ENCODE measurements around the gene PKHD1.

Gene PKHD1

DNA sequence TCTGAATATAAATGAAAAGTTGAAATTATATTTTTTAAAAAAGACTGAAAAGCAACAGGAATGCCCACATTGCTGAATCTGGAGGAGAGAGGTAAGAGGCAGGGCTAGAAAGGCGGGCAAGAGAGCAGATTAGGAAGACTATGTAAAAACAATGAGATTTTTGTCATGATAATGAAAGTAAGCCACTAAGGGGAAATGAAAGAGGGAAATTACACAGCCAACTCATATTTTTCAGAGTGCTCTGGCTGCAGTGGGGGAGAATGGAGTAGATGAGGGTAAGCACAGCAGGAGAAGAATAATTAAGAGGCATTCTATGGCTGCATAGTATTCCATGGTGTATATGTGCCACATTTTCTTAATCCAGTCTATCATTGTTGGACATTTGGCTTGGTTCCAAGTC is 281.9 kb downstream of the PKHD1 start:
- Mint-ChIP-seq H3K4me1 (no peaks in the 10 kb centered on the region), H3K27ac (no peak overlapping the region), H3K4me3 (no peak overlapping the region), H3K9me3 (peaks cover 6 to 8% of the 10 kb centered on the region in 2 donors), H3K27me3 (no peaks in the 10 kb centered on the region), H3K36me3 (no peaks in the 10 kb centered on the region)
- no peak for ATAC-seq (replicated peaks)
- DNase-seq = no peak

DNA sequence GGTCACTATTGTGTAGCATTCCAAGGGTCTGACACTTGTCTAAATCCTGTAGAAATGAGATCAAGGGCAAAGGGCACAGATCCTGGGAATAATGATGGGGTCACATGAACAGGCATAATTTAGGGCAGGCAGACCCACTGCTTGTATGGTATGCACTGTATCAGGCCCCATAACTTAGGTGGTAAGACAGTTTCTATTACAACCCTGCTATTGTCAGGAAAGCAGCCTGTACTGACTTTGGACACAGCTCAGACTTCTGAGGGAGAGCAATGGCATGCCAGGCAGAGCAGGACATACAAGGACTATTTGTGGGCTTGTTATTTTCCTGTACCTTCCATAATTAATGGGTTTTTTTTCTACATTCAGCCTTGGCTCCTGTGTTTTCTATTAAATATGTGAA is 286.8 kb downstream of the PKHD1 start:
- no peaks in the 10 kb centered on the region for H3K4me1 Mint-ChIP-seq
- no peak overlapping the region for H3K27ac Mint-ChIP-seq
- DNase-seq = no peak
- H3K36me3 Mint-ChIP-seq = no peaks in the 10 kb centered on the region
- H3K4me3 Mint-ChIP-seq = no peak overlapping the region
- no peaks in the 10 kb centered on the region for H3K27me3 Mint-ChIP-seq
- H3K9me3 Mint-ChIP-seq = peaks cover 10 to 13% of the 10 kb centered on the region in 2 donors
- ATAC-seq (replicated peaks) = no peak

DNA sequence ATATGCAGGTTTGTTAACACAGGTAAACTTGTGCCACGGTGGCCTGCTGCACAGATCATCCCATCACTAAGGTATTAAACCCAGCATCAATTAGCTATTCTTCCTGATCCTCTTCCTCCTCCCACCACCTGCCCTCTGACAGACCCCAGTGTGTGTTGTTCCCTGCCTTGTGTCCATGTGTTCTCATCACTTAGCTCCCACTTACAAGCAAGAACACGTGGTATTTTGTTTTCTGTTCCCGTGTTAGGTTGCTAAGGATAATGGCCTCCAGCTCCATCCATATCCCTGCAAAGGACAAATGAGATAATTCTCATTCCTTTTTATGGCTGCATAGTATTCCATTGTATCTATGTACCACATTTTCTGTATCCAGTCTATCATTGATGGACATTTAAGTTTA is 294.0 kb downstream of the PKHD1 start:
- DNase-seq = no peak
- H3K27me3 Mint-ChIP-seq = no peaks in the 10 kb centered on the region
- H3K4me1 Mint-ChIP-seq = no peaks in the 10 kb centered on the region
- no peak overlapping the region for H3K27ac Mint-ChIP-seq
- H3K9me3 Mint-ChIP-seq = peaks cover 9 to 12% of the 10 kb centered on the region in 2 donors
- no peak overlapping the region for H3K4me3 Mint-ChIP-seq
- no peaks in the 10 kb centered on the region for H3K36me3 Mint-ChIP-seq
- ATAC-seq (replicated peaks) = no peak

DNA sequence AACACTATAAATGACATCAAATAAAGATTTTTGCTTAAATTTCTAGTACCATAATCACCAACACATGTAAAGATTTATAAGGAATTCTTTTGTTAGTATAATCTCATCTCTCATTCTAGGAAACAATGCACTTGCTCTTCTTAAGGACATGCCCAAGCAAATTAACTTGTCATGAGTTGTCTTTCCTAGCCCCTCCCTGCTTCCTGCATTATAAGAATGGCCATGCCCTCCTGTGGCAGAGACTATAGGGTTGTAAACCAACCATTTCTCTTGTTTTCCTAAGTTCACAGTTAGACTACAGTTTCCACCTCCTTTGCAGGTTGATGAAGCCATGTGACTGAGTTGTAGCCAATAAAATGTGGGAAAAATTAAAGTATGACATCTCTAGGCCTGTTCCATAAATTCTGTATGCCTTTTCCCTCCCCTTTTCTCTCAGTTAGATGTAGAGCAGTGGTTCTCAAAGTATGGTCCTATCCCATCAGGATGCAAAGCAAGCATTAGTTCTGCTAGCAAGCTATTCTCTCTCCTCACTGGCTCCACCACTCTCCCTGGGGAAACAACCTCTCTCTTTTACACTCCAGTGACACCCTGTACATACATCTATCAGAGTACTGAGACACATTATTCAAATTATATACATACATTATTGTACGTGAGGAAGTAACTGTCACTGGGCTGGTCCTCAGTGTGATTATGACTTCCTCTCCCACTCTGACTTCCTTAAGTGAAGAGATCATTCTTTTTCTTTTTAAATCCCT is 295.0 kb downstream of the PKHD1 start:
- Mint-ChIP-seq H3K9me3 (peaks cover 7 to 10% of the 10 kb centered on the region in 2 donors), H3K4me3 (no peak overlapping the region), H3K27me3 (no peaks in the 10 kb centered on the region), H3K36me3 (no peaks in the 10 kb centered on the region), H3K4me1 (no peaks in the 10 kb centered on the region), H3K27ac (no peak overlapping the region)
- no peak for DNase-seq
- no peak for ATAC-seq (replicated peaks)

- H3K4me3 Mint-ChIP-seq = no peak overlapping the region
- ATAC-seq (replicated peaks) (no peak), DNase-seq (no peak)
- H3K9me3 Mint-ChIP-seq = peaks cover 4 to 8% of the 10 kb centered on the region in 2 donors
- no peaks in the 10 kb centered on the region for H3K27me3 Mint-ChIP-seq
- no peak overlapping the region for H3K27ac Mint-ChIP-seq
- no peaks in the 10 kb centered on the region for H3K36me3 Mint-ChIP-seq
- H3K4me1 Mint-ChIP-seq = no peaks in the 10 kb centered on the region
These were observed 296.5 kb downstream of the PKHD1 start for GRCh38 chr6:51790946-51791345.

GRCh38 chr6:51788121-51788520 is 299.3 kb downstream of the PKHD1 start:
- Mint-ChIP-seq H3K27ac (no peak overlapping the region), H3K4me1 (no peaks in the 10 kb centered on the region), H3K36me3 (no peaks in the 10 kb centered on the region), H3K4me3 (no peak overlapping the region), H3K9me3 (peaks cover 0 to 3% of the 10 kb centered on the region in 2 donors), H3K27me3 (no peaks in the 10 kb centered on the region)
- DNase-seq (no peak), ATAC-seq (replicated peaks) (no peak)

GRCh38 chr6:51778666-51779065 is 308.7 kb downstream of the PKHD1 start:
- Mint-ChIP-seq H3K4me3 (no peak overlapping the region), H3K27me3 (no peaks in the 10 kb centered on the region), H3K9me3 (no peaks in the 10 kb centered on the region), H3K27ac (no peak overlapping the region), H3K4me1 (no peaks in the 10 kb centered on the region), H3K36me3 (no peaks in the 10 kb centered on the region)
- DNase-seq = no peak
- ATAC-seq (replicated peaks) = no peak

- Mint-ChIP-seq H3K27me3 (no peaks in the 10 kb centered on the region), H3K27ac (no peak overlapping the region), H3K4me3 (no peak overlapping the region), H3K36me3 (no peaks in the 10 kb centered on the region), H3K4me1 (no peaks in the 10 kb centered on the region), H3K9me3 (no peaks in the 10 kb centered on the region)
- DNase-seq = no peak
- no peak for ATAC-seq (replicated peaks)
These were observed 309.8 kb downstream of the PKHD1 start for GRCh38 chr6:51777618-51778017.

DNA sequence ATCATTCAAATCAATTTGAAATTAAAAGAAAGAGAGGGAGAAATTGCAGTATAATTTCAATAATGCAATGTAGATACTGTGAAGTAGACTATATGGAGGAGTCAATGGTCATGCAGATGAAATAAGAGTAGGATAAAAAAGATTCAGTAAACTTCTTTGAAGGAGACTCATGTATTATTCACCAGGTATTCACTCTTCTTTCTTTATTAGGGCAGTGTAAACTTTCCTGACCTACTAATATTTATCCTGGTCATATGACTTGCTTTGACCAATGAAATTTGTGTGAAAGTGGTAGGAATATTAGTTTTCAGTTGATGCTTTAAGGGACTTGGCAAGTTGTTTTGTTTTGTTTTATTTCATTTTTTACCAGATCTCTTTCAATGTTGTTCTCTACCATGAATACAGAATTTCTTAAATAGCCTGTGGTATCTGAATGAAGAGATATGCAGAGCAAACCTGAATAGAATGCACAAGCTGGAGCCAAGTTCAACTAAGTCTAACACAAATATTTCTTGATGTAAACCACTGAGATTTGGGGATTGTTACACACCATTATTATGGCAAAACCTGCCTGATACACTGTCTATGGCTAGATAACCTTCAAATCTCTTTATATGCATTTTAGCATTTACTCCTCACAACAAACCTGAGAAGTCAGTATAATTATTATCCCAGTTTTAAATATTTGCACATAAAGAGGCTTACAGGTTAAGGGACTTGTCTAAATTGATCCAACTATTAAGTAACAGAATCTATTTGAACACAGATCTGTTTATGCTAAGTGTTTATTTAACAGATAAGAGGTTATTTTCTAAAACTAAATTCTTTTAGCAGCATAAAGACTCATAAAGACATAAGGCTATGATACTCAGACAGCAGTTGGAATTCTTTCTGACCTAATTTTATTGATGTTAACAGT is 311.2 kb downstream of the PKHD1 start:
- Mint-ChIP-seq H3K27ac (no peak overlapping the region), H3K4me3 (no peak overlapping the region), H3K27me3 (no peaks in the 10 kb centered on the region), H3K4me1 (no peaks in the 10 kb centered on the region), H3K9me3 (no peaks in the 10 kb centered on the region), H3K36me3 (no peaks in the 10 kb centered on the region)
- DNase-seq (no peak), ATAC-seq (replicated peaks) (no peak)

DNA sequence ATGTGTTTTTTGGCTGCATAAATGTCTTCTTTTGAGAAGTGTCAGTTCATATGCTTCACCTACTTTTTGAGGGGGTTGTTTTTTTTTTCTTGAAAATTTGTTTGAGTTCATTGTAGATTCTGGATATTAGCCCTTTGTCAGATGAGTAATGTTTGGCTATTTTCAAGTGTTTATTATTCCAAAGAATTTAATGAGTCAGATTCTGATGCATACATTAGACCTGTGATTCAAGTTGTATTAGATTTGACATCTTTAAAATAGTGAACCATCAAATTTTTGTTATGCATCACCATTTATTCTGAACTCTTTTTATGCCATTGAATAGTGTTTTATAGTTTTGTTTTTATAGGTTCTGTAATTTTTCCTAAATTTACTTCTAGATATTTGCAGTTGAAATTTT is 319.3 kb downstream of the PKHD1 start:
- Mint-ChIP-seq H3K36me3 (peaks cover 0 to 1% of the 10 kb centered on the region in 2 donors), H3K27ac (no peak overlapping the region), H3K9me3 (peaks cover 8% of the 10 kb centered on the region in 2 donors)

DNA sequence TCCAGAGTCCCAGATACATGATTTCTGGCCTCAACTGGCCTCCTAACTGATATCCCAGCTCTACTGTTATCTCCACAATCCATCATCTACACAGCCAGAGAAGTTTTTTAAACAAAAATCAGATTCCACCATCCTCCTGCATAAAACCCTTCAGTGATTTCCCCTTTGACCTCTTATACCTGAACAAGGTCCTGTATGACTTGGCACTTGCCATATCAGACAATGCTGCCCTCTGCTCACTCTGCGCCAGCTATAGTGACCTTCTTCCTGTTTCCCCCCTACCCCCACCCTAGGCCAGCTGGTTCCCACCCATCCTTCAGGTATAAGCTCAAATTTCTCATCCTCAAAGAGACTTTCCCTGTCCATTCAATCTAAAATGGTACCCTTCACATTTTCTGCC is 322.2 kb downstream of the PKHD1 start:
- DNase-seq = no peak
- no peak for ATAC-seq (replicated peaks)
- H3K4me1 Mint-ChIP-seq = no peaks in the 10 kb centered on the region
- peaks cover 8 to 13% of the 10 kb centered on the region in 2 donors for H3K9me3 Mint-ChIP-seq
- no peak overlapping the region for H3K4me3 Mint-ChIP-seq
- H3K36me3 Mint-ChIP-seq = peaks cover 0 to 1% of the 10 kb centered on the region in 2 donors
- no peak overlapping the region for H3K27ac Mint-ChIP-seq
- no peaks in the 10 kb centered on the region for H3K27me3 Mint-ChIP-seq

More for the DNA sequence above, 319.3 kb downstream of the PKHD1 start:
- no peaks in the 10 kb centered on the region for H3K4me1 Mint-ChIP-seq
- H3K27me3 Mint-ChIP-seq = no peaks in the 10 kb centered on the region
- no peak for ATAC-seq (replicated peaks)
- H3K4me3 Mint-ChIP-seq = no peak overlapping the region
- DNase-seq = no peak

- ATAC-seq (replicated peaks) (peak in 1 of 2 donors; percentile 14), DNase-seq (no peak)
- H3K9me3 Mint-ChIP-seq = peaks cover 0 to 1% of the 10 kb centered on the region in 2 donors
- no peaks in the 10 kb centered on the region for H3K36me3 Mint-ChIP-seq
- no peak overlapping the region for H3K27ac Mint-ChIP-seq
- no peaks in the 10 kb centered on the region for H3K27me3 Mint-ChIP-seq
- no peaks in the 10 kb centered on the region for H3K4me1 Mint-ChIP-seq
- no peak overlapping the region for H3K4me3 Mint-ChIP-seq
These were observed 333.8 kb downstream of the PKHD1 start for GRCh38 chr6:51753635-51754034.

DNA sequence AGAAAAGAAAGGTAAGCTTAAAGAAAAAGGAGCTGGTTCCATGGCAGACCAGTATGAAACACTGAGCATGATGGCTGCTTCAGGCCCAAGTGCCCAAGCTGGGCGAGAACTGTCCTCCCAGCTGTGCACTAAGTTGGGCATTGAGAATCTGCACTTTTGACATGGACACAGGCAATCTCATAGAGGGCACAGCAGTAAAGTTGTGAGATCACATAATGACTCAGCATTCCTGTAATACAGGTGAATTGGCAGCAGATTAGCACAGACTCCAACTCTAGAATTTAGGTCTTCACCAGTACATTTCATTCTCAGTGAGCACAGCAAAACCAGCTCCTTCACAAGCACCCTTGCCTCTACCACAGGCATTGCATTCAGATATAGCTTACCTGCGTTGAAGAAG is 343.4 kb downstream of the PKHD1 start:
- Mint-ChIP-seq H3K4me3 (no peak overlapping the region), H3K27me3 (no peaks in the 10 kb centered on the region), H3K4me1 (no peaks in the 10 kb centered on the region), H3K9me3 (peaks cover 0 to 5% of the 10 kb centered on the region in 2 donors), H3K27ac (no peak overlapping the region), H3K36me3 (no peaks in the 10 kb centered on the region)
- DNase-seq (no peak), ATAC-seq (replicated peaks) (no peak)

DNA sequence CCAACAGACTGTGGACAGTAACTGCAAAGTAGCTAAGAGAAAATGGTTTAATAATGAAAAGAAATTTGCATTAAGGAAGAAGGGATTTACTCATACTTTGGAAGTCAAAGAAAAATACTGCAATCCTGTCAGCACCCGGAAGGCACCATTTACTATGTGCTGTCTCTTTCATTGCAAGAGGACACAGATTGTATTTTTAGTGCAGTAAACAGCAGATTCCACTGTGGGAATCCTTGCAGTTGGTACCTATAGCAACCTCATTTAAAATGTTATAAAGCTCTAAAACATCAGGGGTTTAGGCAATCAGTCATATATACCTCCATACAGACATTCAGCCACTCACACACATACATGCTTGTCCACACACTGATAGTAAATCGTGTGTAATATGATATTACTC is 346.8 kb downstream of the PKHD1 start:
- no peak for DNase-seq
- ATAC-seq (replicated peaks) = no peak
- H3K4me1 Mint-ChIP-seq = no peaks in the 10 kb centered on the region

DNA sequence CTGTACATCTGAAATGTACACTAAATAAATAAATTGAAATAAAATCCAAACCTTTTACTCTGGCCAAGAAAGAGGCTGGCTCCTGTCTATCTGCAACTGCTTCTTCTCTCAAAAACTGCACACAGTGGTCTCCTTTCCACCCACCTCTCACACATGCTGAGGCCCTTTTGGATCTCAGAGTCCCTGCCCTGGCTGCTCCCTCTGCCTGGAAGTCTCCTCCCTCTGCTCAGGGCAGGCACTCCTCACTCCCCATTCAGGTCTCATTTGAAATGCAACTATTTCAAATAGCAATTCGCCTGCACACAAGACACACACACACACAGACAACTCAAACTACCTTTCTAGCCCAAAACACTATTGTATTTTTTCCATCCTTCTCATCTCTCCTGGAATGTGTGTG is 348.8 kb downstream of the PKHD1 start:
- peaks cover 0 to 5% of the 10 kb centered on the region in 2 donors for H3K27me3 Mint-ChIP-seq
- no peaks in the 10 kb centered on the region for H3K36me3 Mint-ChIP-seq

More for the DNA sequence above, 346.8 kb downstream of the PKHD1 start:
- H3K27me3 Mint-ChIP-seq = peaks cover 0 to 5% of the 10 kb centered on the region in 2 donors
- no peaks in the 10 kb centered on the region for H3K36me3 Mint-ChIP-seq
- no peak overlapping the region for H3K27ac Mint-ChIP-seq
- peaks cover 0 to 5% of the 10 kb centered on the region in 2 donors for H3K9me3 Mint-ChIP-seq
- H3K4me3 Mint-ChIP-seq = no peak overlapping the region

More for the DNA sequence above, 348.8 kb downstream of the PKHD1 start:
- H3K4me1 Mint-ChIP-seq = no peaks in the 10 kb centered on the region
- DNase-seq (no peak), ATAC-seq (replicated peaks) (no peak)
- no peak overlapping the region for H3K27ac Mint-ChIP-seq
- no peak overlapping the region for H3K4me3 Mint-ChIP-seq
- peaks cover 0 to 5% of the 10 kb centered on the region in 2 donors for H3K9me3 Mint-ChIP-seq

All from stimulated activated naive B cell treated with anti-CD40 and anti-IgM and Interleukin-4, amounts not matched to agents 10 μg/mL and 1 μg/mL and 100 μg/mL, for 72 hours (primary cell).